GM12878 (cell line): ENCODE results near the gene MYO1E. TPM values are rescaled to one million over a fixed set of nuclear protein-coding genes. Genes with fewer than 3 reads are reported as not detected.
"Not testable (repeated sequence)": the region's sequence is repeated elsewhere in the genome, so short reads cannot be mapped to it uniquely, and the experiment has no call there.

Experiments
- ATAC-seq: fragments of 200-7000 bp; cut with Tn5 transposase; 3 replicates; pipeline ENCODE4 v1.9.1; 2020; ENCODE audit warnings: mild to moderate bottlenecking, moderate library complexity
- BruUV-seq: library from RNA; stranded (reverse); fragments of 400-500 nt; replicated peaks from 2 replicates; lab custom pipeline; 2021; lab: Mats Ljungman, UMichigan
- CTCF ChIA-PET: fragments of 300-600 bp; sonication (Branson Sonifier 250); formaldehyde crosslinking; extraction: SDS; loops from one replicate; lab custom pipeline; 2021; ENCODE audit warnings: inconsistent platforms; lab: Yijun Ruan, JAX
- POLR2A ChIA-PET: fragments of 350-600 bp; formaldehyde crosslinking; extraction: SDS; loops from one replicate; lab custom pipeline; 2021; ENCODE audit warnings: inconsistent platforms; lab: Charles Lee
- RAD21 ChIA-PET: fragments of 300-600 bp; sonication (Branson Sonifier 250); formaldehyde crosslinking; loops from one replicate; lab custom pipeline; 2023; ENCODE audit warnings: antibody characterized with exemption; ENCODE audit not compliant: unreplicated experiment; lab: Charles Lee
- SMC1A ChIA-PET: fragments of 300-600 bp; sonication (Branson Sonifier 250); formaldehyde crosslinking; loops from one replicate; lab custom pipeline; 2023; ENCODE audit not compliant: unreplicated experiment, uncharacterized antibody; lab: Charles Lee
- DNase-seq: peaks from one replicate; pipeline ENCODE4 v3.0.0-alpha.2; 2011; ENCODE audit warnings: low read depth, low spot score
- FAIRE-seq: peaks from 3 replicates; lab custom pipeline; 2011; peaks lifted over from hg19 to GRCh38; lab: Jason Lieb, UNC
- H2AFZ ChIP-seq: 2 replicates; pipeline ENCODE4 v1.6.0; 2011; ENCODE audit warnings: low read depth, low read length, control low read depth; ENCODE audit not compliant: control insufficient read depth
- H3K27ac ChIP-seq: 2 replicates; pipeline ENCODE4 v1.5.1; 2011; ENCODE audit warnings: control low read depth; ENCODE audit not compliant: control insufficient read depth, insufficient read depth
- H3K27me3 ChIP-seq, 2 experiments: replicated peaks in 1 of 2; 2 replicates each; pipeline versions ENCODE4 v1.6.0 to v1.6.1; 2011; ENCODE audit warnings: low read length in 1 of 2; ENCODE audit not compliant: control insufficient read depth in 2 of 2, insufficient read depth in 2 of 2
- H3K36me3 ChIP-seq, 2 experiments: 2 replicates each; pipeline ENCODE4 v1.5.1; 2011; ENCODE audit warnings: low read length in 1 of 2; ENCODE audit not compliant: control insufficient read depth in 2 of 2, insufficient read depth in 2 of 2
- H3K4me1 ChIP-seq: 2 replicates; pipeline ENCODE4 v1.6.1; 2011; ENCODE audit warnings: mild to moderate bottlenecking, low read length, moderate library complexity, mixed read lengths; ENCODE audit not compliant: control insufficient read depth, insufficient read depth
- H3K4me2 ChIP-seq: 2 replicates; pipeline ENCODE4 v1.6.0; 2011; ENCODE audit warnings: control low read depth; ENCODE audit not compliant: control insufficient read depth, insufficient read depth
- H3K4me3 ChIP-seq: fragments of 200-600 bp; sonication (generic); 2 replicates; pipeline ENCODE4 v1.5.1; 2016
- H3K79me2 ChIP-seq: 2 replicates; pipeline ENCODE4 v1.6.0; 2011; ENCODE audit warnings: low read length; ENCODE audit not compliant: control insufficient read depth, insufficient read depth
- H3K9ac ChIP-seq: 2 replicates; pipeline ENCODE4 v1.8.0; 2011; ENCODE audit warnings: low read length, control low read depth, mixed read lengths; ENCODE audit not compliant: control insufficient read depth, insufficient read depth
- H3K9me3 ChIP-seq: replicated peaks from 3 replicates; pipeline ENCODE4 v1.5.1; 2011; ENCODE audit warnings: mild to moderate bottlenecking, low read length; ENCODE audit not compliant: control insufficient read depth, insufficient read depth
- H4K20me1 ChIP-seq: 2 replicates; pipeline ENCODE4 v1.6.0; 2011; ENCODE audit not compliant: control insufficient read depth, insufficient read depth
- CREM ChIP-seq: IDR thresholded peaks from 2 replicates; pipeline ENCODE4 v1.6.1; 2014; ENCODE audit warnings: antibody characterized with exemption, low read depth
- E4F1 ChIP-seq: fragments of 450-650 bp; IDR thresholded peaks from 2 replicates; pipeline ENCODE4 v1.6.1; 2018; ENCODE audit warnings: borderline replicate concordance, mild to moderate bottlenecking; ENCODE audit not compliant: partially characterized antibody
- GABPA ChIP-seq: IDR thresholded peaks from 2 replicates; pipeline ENCODE4 v1.6.1; 2014; ENCODE audit warnings: antibody characterized with exemption, low read depth, mild to moderate bottlenecking, inconsistent platforms
- GATAD2B ChIP-seq: fragments of 450-650 bp; conservative IDR thresholded peaks from 2 replicates; pipeline ENCODE4 v1.6.1; 2017; ENCODE audit warnings: low read depth, mild to moderate bottlenecking, moderate library complexity
- JUNB ChIP-seq: IDR thresholded peaks from 2 replicates; pipeline ENCODE4 v1.6.1; 2016; ENCODE audit warnings: antibody characterized with exemption, mild to moderate bottlenecking
- MLLT1 ChIP-seq: fragments of 450-650 bp; IDR thresholded peaks from 2 replicates; pipeline ENCODE4 v1.6.1; 2016; ENCODE audit warnings: mild to moderate bottlenecking
- RAD21 ChIP-seq: IDR thresholded peaks from 2 replicates; pipeline ENCODE4 v1.6.1; 2011; ENCODE audit warnings: mild to moderate bottlenecking, low read depth, low read length, moderate library complexity; ENCODE audit not compliant: insufficient read depth
- TARDBP ChIP-seq: IDR thresholded peaks from 2 replicates; pipeline ENCODE4 v1.6.1; 2016; ENCODE audit warnings: borderline replicate concordance
- TCF3 ChIP-seq: IDR thresholded peaks from 2 replicates; pipeline ENCODE4 v1.6.1; 2012; ENCODE audit warnings: low read depth, mild to moderate bottlenecking, low read length, borderline replicate concordance; ENCODE audit not compliant: insufficient read depth
- TCF7 ChIP-seq: IDR thresholded peaks from 2 replicates; pipeline ENCODE4 v1.6.1; 2014; ENCODE audit warnings: antibody characterized with exemption, borderline replicate concordance
- ZZZ3 ChIP-seq: IDR thresholded peaks from 2 replicates; pipeline ENCODE4 v1.6.1; 2011; ENCODE audit warnings: low read depth; ENCODE audit not compliant: control insufficient read depth, insufficient read length
- WGBS: methylation state at CpG from one replicate; pipeline ENCODE4 v1.1.6; 2016; ENCODE audit warnings: low lambda C conversion rate; ENCODE audit not compliant: insufficient replicate concordance, insufficient coverage; ENCODE audit errors: missing lambda C conversion rate; 5-methylcytosine and 5-hydroxymethylcytosine counted together
- in situ Hi-C: fragments of 300-500 bp; cut with MboI; formaldehyde crosslinking; loops from 9 replicates; pipeline ENCODE4 v1.14.3; 2018; ENCODE audit warnings: mixed read lengths
- intact Hi-C: fragments of 100-400 bp; cut with micrococcal nuclease; formaldehyde crosslinking; loops from one replicate; pipeline ENCODE4 v1.14.2; 2022; ENCODE audit not compliant: unreplicated experiment
- polyA plus RNA-seq, 11 experiments: library from polyadenylated mRNA; depleted of rRNA in 4 of 11; unstranded in 6 of 11; stranded (reverse) in 5 of 11; fragments of >200 nt; fragmentation: Nextera tagmentation in 4 of 11; fragmentation: Illumina TruSeq in 1 of 11; extraction: Ambion mirVana in 4 of 11; extraction: Trizol in 1 of 11; gene quantifications; 1 replicate in 1 of 11; 2 replicates in 10 of 11; pipeline versions ENCODE4 v1.2.1 to v1.2.3, GENCODE V29; 2011 to 2016; ENCODE audit warnings: inconsistent platforms in 2 of 11, missing spikeins in 2 of 11, low read depth in 1 of 11
- total RNA-seq, 4 experiments: library from RNA; depleted of rRNA in 3 of 4; stranded (reverse); fragments of >200 nt in 3 of 4; fragmentation: Illumina TruSeq in 1 of 4; extraction: Trizol in 1 of 4; gene quantifications; 2 replicates each; pipeline versions ENCODE4 v1.2.1 to v1.2.3, GENCODE V29; 2013 to 2021

MYO1E gene
- total and polyA plus RNA-seq, 10 of the 15 experiments (the other 5 are each of a cell fraction or from before 2014, with no cell fraction given): 10.3 to 266 (median 64.9) TPM

GRCh38 chr15:59336725-59337124 is 35.9 kb downstream of the MYO1E start:
- not testable (repeated sequence) for H3K27me3 ChIP-seq
- peaks cover 86% of the 10 kb centered on the region for H3K79me2 ChIP-seq

GRCh38 chr15:59335207-59335786 is 37.4 kb downstream of the MYO1E start:
- peak overlapping the region; percentile 72 for H3K27ac ChIP-seq
- CTCF ChIA-PET: interaction anchor here (0.9 to 1.2 kb wide), 3 partner anchors 13 to 23 kb away, joined by 3 to 5 read pairs (median 4); no protein-coding TSS in a partner anchor
- TF ChIP-seq ZZZ3 (no peak), E4F1 (no peak), TARDBP (no peak), TCF3 (0 out of 2 replicates have a peak, but pooled peaks have one; percentile 21), CREM (peak; percentile 57; the same call in 1 of the 2 replicates), MLLT1 (no peak), GABPA (0 out of 2 replicates have a peak, but pooled peaks have one; percentile 18), RAD21 (no peak), JUNB (peak; percentile 74), TCF7 (peak; percentile 88), GATAD2B (no peak)

More at GRCh38 chr15:59336725-59337124, 35.9 kb downstream of the MYO1E start:
- RAD21 ChIA-PET, H4K20me1 ChIP-seq, H3K4me2 ChIP-seq, H3K36me3 ChIP-seq, DNase-seq, H3K9ac ChIP-seq, H3K27ac ChIP-seq, FAIRE-seq, ATAC-seq, BruUV-seq, H3K9me3 ChIP-seq, H3K4me3 ChIP-seq, in situ Hi-C loops, intact Hi-C loops, H2AFZ ChIP-seq: not testable (repeated sequence)
- 97% methylated on average over 4 of the region's 4 CpGs for WGBS
- SMC1A ChIA-PET: interaction anchor here (1.3 to 2.0 kb wide), 3 partner anchors 9 to 90 kb away, joined by 3 to 6 read pairs (median 4); no protein-coding TSS in a partner anchor
- H3K4me1 ChIP-seq: peaks cover 46% of the 10 kb centered on the region
- POLR2A ChIA-PET: interaction anchor here (0.7 to 1.6 kb wide), 2 partner anchors 9 to 21 kb away, joined by 4 to 10 read pairs; no protein-coding TSS in a partner anchor
- CTCF ChIA-PET: interaction anchor here (0.7 to 0.9 kb wide), 2 partner anchors 11 to 29 kb away, joined by 3 read pairs; no protein-coding TSS in a partner anchor

More at GRCh38 chr15:59335207-59335786, 37.4 kb downstream of the MYO1E start:
- peak overlapping the region; percentile 19; the same call in 1 of the 2 replicates for H2AFZ ChIP-seq
- H3K9ac ChIP-seq: peak overlapping the region; percentile 40; the same call in 1 of the 2 replicates
- H3K27me3 ChIP-seq: no peaks in the 10 kb centered on the region
- BruUV-seq: no TSS peak
- POLR2A ChIA-PET: interaction anchor here (0.7 to 1.6 kb wide), 2 partner anchors 10 to 82 kb away, joined by 4 to 10 read pairs; no protein-coding TSS in a partner anchor
- SMC1A ChIA-PET: interaction anchor here (0.8 to 1.6 kb wide), 9 partner anchors 8 to 127 kb away, joined by 3 to 7 read pairs (median 4); no protein-coding TSS in a partner anchor
- peak overlapping the region; percentile 77 for H3K4me2 ChIP-seq
- H3K9me3 ChIP-seq: peaks cover 1% of the 10 kb centered on the region
- peaks cover 60% of the 10 kb centered on the region for H3K4me1 ChIP-seq
- H3K36me3 ChIP-seq: no peaks in the 10 kb centered on the region; a peak in 1 of 4 replicates
- in situ Hi-C loops (no loop called here), intact Hi-C loops (loop anchor here (1.0 kb wide), 1 partner anchor 75 kb away; no protein-coding TSS in a partner anchor)
- ATAC-seq: peak; percentile 75
- H4K20me1 ChIP-seq: no peaks in the 10 kb centered on the region
- no peak for FAIRE-seq
- DNase-seq: no peak
- WGBS: 49% methylated on average over 10 of the region's 10 CpGs
- RAD21 ChIA-PET: interaction anchor here (0.6 to 1.6 kb wide), 7 partner anchors 16 to 90 kb away, joined by 3 to 4 read pairs (median 3); no protein-coding TSS in a partner anchor
- no peak overlapping the region; the same call in 1 of the 2 replicates for H3K4me3 ChIP-seq
- H3K79me2 ChIP-seq: peaks cover 90% of the 10 kb centered on the region
